Mesendoderm (in vitro differentiated cells): ENCODE data around the gene LRRFIP2.

Experiments
- DNase-seq: peaks from one replicate; pipeline ENCODE4 v3.0.0; 2013
- H2AK5ac ChIP-seq: 2 replicates; pipeline ENCODE4 v1.6.1; 2013; ENCODE audit warnings: low read length, inconsistent platforms
- H2BK120ac ChIP-seq: 2 replicates; pipeline ENCODE4 v1.6.1; 2013; ENCODE audit warnings: low read depth, mild to moderate bottlenecking, low read length, moderate library complexity, mixed read lengths
- H2BK15ac ChIP-seq: replicated peaks from 2 replicates; pipeline ENCODE4 v1.6.1; 2013; ENCODE audit warnings: low read depth, mild to moderate bottlenecking, moderate library complexity
- H2BK5ac ChIP-seq: 2 replicates; pipeline ENCODE4 v1.6.1; 2013; ENCODE audit warnings: low read length, inconsistent platforms
- H3K18ac ChIP-seq: 2 replicates; pipeline ENCODE4 v1.6.1; 2013; ENCODE audit warnings: mild to moderate bottlenecking, low read length, mixed read lengths
- H3K23ac ChIP-seq: one replicate; pipeline ENCODE4 v1.6.1; 2013; ENCODE audit warnings: low read length
- H3K27ac ChIP-seq: 2 replicates; pipeline ENCODE4 v1.5.1; 2013; ENCODE audit warnings: low read depth, mild to moderate bottlenecking, inconsistent platforms, low read length, moderate library complexity
- H3K27me3 ChIP-seq: 2 replicates; pipeline ENCODE4 v1.6.1; 2013; ENCODE audit warnings: low read length, control low read depth, mild to moderate bottlenecking, inconsistent platforms; ENCODE audit not compliant: insufficient read depth, poor library complexity
- H3K36me3 ChIP-seq: 2 replicates; pipeline ENCODE4 v1.6.1; 2013; ENCODE audit warnings: low read length, inconsistent platforms; ENCODE audit not compliant: control insufficient read depth, insufficient read depth
- H3K4ac ChIP-seq: one replicate; pipeline ENCODE4 v1.6.1; 2013; ENCODE audit warnings: low read depth, mild to moderate bottlenecking, low read length, moderate library complexity
- H3K4me1 ChIP-seq: 2 replicates; pipeline ENCODE4 v1.6.1; 2013; ENCODE audit warnings: low read depth, low read length, inconsistent platforms; ENCODE audit not compliant: control insufficient read depth
- H3K4me2 ChIP-seq: 2 replicates; pipeline ENCODE4 v1.6.1; 2013; ENCODE audit warnings: low read length
- H3K4me3 ChIP-seq: 2 replicates; pipeline ENCODE4 v1.5.1; 2013; ENCODE audit warnings: mild to moderate bottlenecking, low read length
- H3K56ac ChIP-seq: one replicate; pipeline ENCODE4 v1.6.1; 2013; ENCODE audit warnings: low read length
- H3K79me1 ChIP-seq: 2 replicates; pipeline ENCODE4 v1.6.1; 2013; ENCODE audit warnings: low read length, inconsistent platforms
- H3K79me2 ChIP-seq: 2 replicates; pipeline ENCODE4 v1.6.1; 2013; ENCODE audit warnings: mild to moderate bottlenecking, low read length; ENCODE audit not compliant: control insufficient read depth, insufficient read depth
- H3K9ac ChIP-seq: 2 replicates; pipeline ENCODE4 v1.6.1; 2013; ENCODE audit warnings: low read length, inconsistent platforms
- H4K5ac ChIP-seq: one replicate; pipeline ENCODE4 v1.6.1; 2013; ENCODE audit warnings: low read length
- H4K8ac ChIP-seq: one replicate; pipeline ENCODE4 v1.6.1; 2013; ENCODE audit warnings: low read depth, mild to moderate bottlenecking, control low read depth, low read length, moderate library complexity
- WGBS: extraction: QIAGEN DNeasy Blood & Tissue Kit; methylation state at CpG from one replicate; pipeline ENCODE4 v1.1.7; 2013; ENCODE audit warnings: low lambda C conversion rate, missing lambda C conversion rate; ENCODE audit not compliant: insufficient coverage; ENCODE audit errors: extremely low coverage; 5-methylcytosine and 5-hydroxymethylcytosine counted together

The LRRFIP2 gene

DNA sequence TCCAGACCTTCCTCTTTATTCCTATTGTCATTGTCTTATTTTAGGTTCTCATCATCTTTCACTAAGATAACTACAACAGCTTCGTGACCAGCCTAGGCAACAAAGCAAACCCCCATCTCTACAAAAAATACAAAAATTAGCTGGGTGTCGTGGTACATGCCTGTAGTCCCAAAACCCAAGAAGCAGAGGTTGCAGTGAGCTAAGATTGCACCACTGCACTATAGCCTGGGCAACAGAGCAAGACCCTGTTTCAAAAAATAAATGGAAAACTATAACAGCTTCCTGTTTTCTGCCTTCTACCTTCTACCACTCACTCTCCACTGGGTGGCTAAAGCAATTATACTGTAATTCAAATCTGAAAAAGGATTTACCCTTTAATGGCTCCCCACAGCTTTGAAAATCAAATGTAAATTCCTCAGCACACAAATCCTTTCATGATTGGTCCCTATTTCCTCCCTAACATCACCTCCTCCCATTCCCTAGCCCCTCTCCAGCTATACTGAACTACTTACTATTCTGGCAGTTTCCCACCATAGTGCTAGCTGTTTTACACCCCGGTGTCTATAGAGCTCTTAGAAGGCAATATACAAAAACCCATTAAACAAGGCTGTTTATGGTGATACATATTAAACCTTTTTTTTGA lies 33.4 kb downstream of the LRRFIP2 start:
- H2BK15ac ChIP-seq, result no peak overlapping the region
- H4K8ac ChIP-seq, result no peak overlapping the region
- H3K23ac ChIP-seq, result no peak overlapping the region
- H3K18ac ChIP-seq, result no peak overlapping the region
- no peak overlapping the region for H2AK5ac ChIP-seq
- no peak overlapping the region for H3K56ac ChIP-seq
- H3K4me2 ChIP-seq, result no peak overlapping the region
- no peak overlapping the region for H3K27ac ChIP-seq
- H3K4me1 ChIP-seq, result no peaks in the 10 kb centered on the region
- peaks cover 3% of the 10 kb centered on the region for H3K79me1 ChIP-seq
- no peak overlapping the region for H4K5ac ChIP-seq
- H3K36me3 ChIP-seq, result no peaks in the 10 kb centered on the region
- H3K79me2 ChIP-seq, result no peaks in the 10 kb centered on the region
- no peak overlapping the region for H3K4ac ChIP-seq
- no peak overlapping the region for H3K9ac ChIP-seq
- H3K27me3 ChIP-seq, result no peaks in the 10 kb centered on the region
- H2BK5ac ChIP-seq, result no peak overlapping the region
- WGBS, result no CpG with 5 or more reads among the region's 3 CpGs
- H2BK120ac ChIP-seq, result no peak overlapping the region
- H3K4me3 ChIP-seq, result no peak overlapping the region
- DNase-seq, result no peak

DNA sequence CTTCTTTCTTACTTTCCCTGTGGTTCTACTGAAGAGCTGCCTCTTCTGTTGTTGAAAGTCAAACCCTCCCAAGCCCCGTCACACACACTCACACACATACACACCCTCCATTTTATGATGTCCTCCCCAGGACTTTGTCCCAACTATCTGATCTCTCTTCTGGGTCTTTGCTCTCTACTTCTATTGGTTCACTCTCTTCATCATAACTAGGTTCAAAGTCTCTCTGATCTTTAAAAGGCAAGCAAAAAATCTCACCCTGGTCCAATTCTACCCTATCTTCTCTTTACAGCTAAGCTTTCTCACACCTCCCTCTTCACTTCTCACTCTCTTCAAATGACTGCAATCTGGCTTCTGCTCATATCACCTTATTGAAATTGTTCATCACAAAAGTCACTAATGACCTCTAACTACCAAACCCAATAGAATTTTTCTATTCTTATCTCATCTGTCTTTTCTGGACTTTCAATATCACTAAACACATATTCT lies 34.8 kb downstream of the LRRFIP2 start:
- H3K9ac ChIP-seq, result no peak overlapping the region
- no peak overlapping the region for H3K18ac ChIP-seq
- H3K4me1 ChIP-seq, result no peaks in the 10 kb centered on the region
- H3K79me2 ChIP-seq, result no peaks in the 10 kb centered on the region
- H3K23ac ChIP-seq, result no peak overlapping the region
- no peak overlapping the region for H3K27ac ChIP-seq
- peaks cover 4% of the 10 kb centered on the region for H3K79me1 ChIP-seq
- no peak overlapping the region for H4K8ac ChIP-seq
- H3K56ac ChIP-seq, result no peak overlapping the region
- no peak for DNase-seq
- H2BK120ac ChIP-seq, result no peak overlapping the region
- H3K4ac ChIP-seq, result no peak overlapping the region
- H2AK5ac ChIP-seq, result no peak overlapping the region
- H3K4me2 ChIP-seq, result no peak overlapping the region
- H4K5ac ChIP-seq, result no peak overlapping the region
- no peaks in the 10 kb centered on the region for H3K27me3 ChIP-seq
- no peak overlapping the region for H2BK5ac ChIP-seq
- H3K36me3 ChIP-seq, result no peaks in the 10 kb centered on the region
- no peak overlapping the region for H3K4me3 ChIP-seq
- WGBS, result no CpG with 5 or more reads among the region's 1 CpG
- no peak overlapping the region for H2BK15ac ChIP-seq

DNA sequence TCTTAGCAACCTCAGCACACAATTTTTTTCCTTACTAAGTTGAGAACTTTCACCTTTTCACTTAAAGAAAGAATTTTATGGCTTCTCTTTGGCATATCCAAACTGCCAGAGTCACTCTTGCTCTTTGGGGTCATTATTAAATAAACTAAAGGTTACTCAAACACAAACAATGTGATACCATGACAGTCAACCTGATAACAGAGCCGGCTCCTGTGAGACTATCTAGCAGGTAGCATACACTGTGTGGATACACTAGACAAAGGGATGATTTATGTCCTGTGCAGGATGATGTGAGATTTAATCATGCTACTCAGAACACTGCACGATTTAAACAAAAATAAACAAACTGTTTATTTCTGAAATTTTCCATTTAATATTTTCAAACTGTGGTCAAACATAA lies 35.6 kb downstream of the LRRFIP2 start:
- H4K8ac ChIP-seq, result no peak overlapping the region
- no peak overlapping the region for H3K4me2 ChIP-seq
- H3K9ac ChIP-seq, result no peak overlapping the region
- no peaks in the 10 kb centered on the region for H3K4me1 ChIP-seq
- no peak overlapping the region for H2BK15ac ChIP-seq
- H3K56ac ChIP-seq, result no peak overlapping the region
- H3K27me3 ChIP-seq, result no peaks in the 10 kb centered on the region
- no peak overlapping the region for H2BK120ac ChIP-seq
- H2BK5ac ChIP-seq, result no peak overlapping the region
- no peak overlapping the region for H3K23ac ChIP-seq
- H3K4me3 ChIP-seq, result no peak overlapping the region
- H3K27ac ChIP-seq, result no peak overlapping the region
- no peak overlapping the region for H4K5ac ChIP-seq
- no peak overlapping the region for H3K4ac ChIP-seq
- no peak overlapping the region for H3K18ac ChIP-seq
- no peak overlapping the region for H2AK5ac ChIP-seq
- no peaks in the 10 kb centered on the region for H3K79me2 ChIP-seq
- H3K36me3 ChIP-seq, result no peaks in the 10 kb centered on the region
- peaks cover 6% of the 10 kb centered on the region for H3K79me1 ChIP-seq
- no CpG with 5 or more reads among the region's 2 CpGs for WGBS
- DNase-seq, result no peak

GRCh38 chr3:37137516-37137915 lies 36.9 kb downstream of the LRRFIP2 start:
- WGBS, result no CpG with 5 or more reads among the region's 1 CpG

DNA sequence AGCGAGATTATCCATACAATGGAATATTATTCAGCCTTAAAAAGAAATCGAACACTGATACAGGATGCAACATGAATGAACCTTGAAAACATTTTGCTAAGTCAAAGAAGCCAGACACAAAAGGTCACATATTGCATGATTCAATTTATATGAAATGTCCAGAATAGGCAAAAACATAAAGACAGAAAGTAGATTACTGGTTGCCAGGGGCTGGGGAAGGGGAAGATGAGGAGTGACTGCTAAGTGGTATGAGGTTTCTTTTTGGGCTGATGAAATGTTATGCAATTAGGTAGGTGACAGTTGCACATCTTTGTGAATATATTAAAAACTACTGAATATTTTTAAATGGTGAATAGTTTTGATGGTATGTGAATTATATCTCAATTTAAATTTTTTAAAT lies 38.3 kb downstream of the LRRFIP2 start:
- Histone ChIP-seq H2BK5ac (no peak overlapping the region), H2AK5ac (no peak overlapping the region), H2BK120ac (no peak overlapping the region), H3K56ac (no peak overlapping the region), H3K79me1 (peaks cover 5% of the 10 kb centered on the region), H4K8ac (no peak overlapping the region), H3K36me3 (no peaks in the 10 kb centered on the region), H3K4me1 (no peaks in the 10 kb centered on the region), H3K4ac (no peak overlapping the region), H2BK15ac (no peak overlapping the region), H3K18ac (no peak overlapping the region), H3K27me3 (no peaks in the 10 kb centered on the region), H3K4me2 (no peak overlapping the region), H3K23ac (no peak overlapping the region), H3K27ac (no peak overlapping the region), H4K5ac (no peak overlapping the region), H3K79me2 (no peaks in the 10 kb centered on the region), H3K9ac (no peak overlapping the region), H3K4me3 (no peak overlapping the region)
- WGBS, result no CpG with 5 or more reads among the region's 2 CpGs
- DNase-seq, result no peak

More at GRCh38 chr3:37137516-37137915, 36.9 kb downstream of the LRRFIP2 start:
- H2BK5ac ChIP-seq, result no peak overlapping the region
- H3K23ac ChIP-seq, result no peak overlapping the region
- no peaks in the 10 kb centered on the region for H3K27me3 ChIP-seq
- DNase-seq, result no peak
- H3K79me1 ChIP-seq, result peaks cover 5% of the 10 kb centered on the region
- H3K56ac ChIP-seq, result no peak overlapping the region
- H4K8ac ChIP-seq, result no peak overlapping the region
- no peak overlapping the region for H2AK5ac ChIP-seq
- H4K5ac ChIP-seq, result no peak overlapping the region
- H3K4me2 ChIP-seq, result no peak overlapping the region
- H3K9ac ChIP-seq, result no peak overlapping the region
- no peak overlapping the region for H3K27ac ChIP-seq
- no peaks in the 10 kb centered on the region for H3K79me2 ChIP-seq
- H3K36me3 ChIP-seq, result no peaks in the 10 kb centered on the region
- H2BK15ac ChIP-seq, result no peak overlapping the region
- no peak overlapping the region for H3K4me3 ChIP-seq
- no peak overlapping the region for H3K18ac ChIP-seq
- H3K4ac ChIP-seq, result no peak overlapping the region
- no peak overlapping the region for H2BK120ac ChIP-seq
- H3K4me1 ChIP-seq, result no peaks in the 10 kb centered on the region

DNA sequence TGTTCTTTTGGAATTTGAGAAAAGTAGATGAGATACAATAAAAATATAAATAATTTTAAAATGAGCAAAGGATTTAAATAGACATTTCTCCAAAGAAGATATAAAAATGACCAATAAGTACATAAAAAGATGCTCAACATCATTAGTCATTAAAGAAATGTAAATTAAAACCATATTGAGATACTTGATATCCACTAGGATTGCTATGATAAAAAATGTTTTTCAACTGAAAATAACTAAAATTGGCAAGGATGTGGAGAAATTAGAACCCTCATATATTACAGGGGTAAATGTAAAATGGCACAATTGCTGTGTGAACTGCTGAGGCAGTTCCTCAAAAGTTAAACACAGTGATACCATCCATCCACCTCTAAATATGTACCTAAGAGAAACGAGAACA lies 38.8 kb downstream of the LRRFIP2 start:
- no peak overlapping the region for H2BK15ac ChIP-seq
- H3K4me3 ChIP-seq, result no peak overlapping the region
- H3K4me2 ChIP-seq, result no peak overlapping the region
- peaks cover 5% of the 10 kb centered on the region for H3K79me1 ChIP-seq
- no peak overlapping the region for H3K18ac ChIP-seq
- H3K27me3 ChIP-seq, result no peaks in the 10 kb centered on the region
- no peak overlapping the region for H2AK5ac ChIP-seq
- no peak overlapping the region for H3K23ac ChIP-seq
- no peak overlapping the region for H4K8ac ChIP-seq
- H4K5ac ChIP-seq, result no peak overlapping the region
- no peaks in the 10 kb centered on the region for H3K36me3 ChIP-seq
- H3K56ac ChIP-seq, result no peak overlapping the region
- no peaks in the 10 kb centered on the region for H3K4me1 ChIP-seq
- no peak overlapping the region for H3K27ac ChIP-seq
- H3K79me2 ChIP-seq, result no peaks in the 10 kb centered on the region
- no peak overlapping the region for H2BK120ac ChIP-seq
- no peak overlapping the region for H2BK5ac ChIP-seq
- H3K4ac ChIP-seq, result no peak overlapping the region
- H3K9ac ChIP-seq, result no peak overlapping the region
- no peak for DNase-seq
- WGBS, result no CpG with 5 or more reads among the region's 1 CpG
